Fibroblast of peridontal ligament (primary cell): Measurements from ENCODE around the gene PDE5A.
"Not testable (repeated sequence)": the region's sequence is repeated elsewhere in the genome, so short reads cannot be mapped to it uniquely, and the experiment has no call there.

Source experiments
- DNase-seq: peaks from one replicate; pipeline ENCODE4 v3.0.0-alpha.2; 2010; ENCODE audit errors: extremely low read depth

PDE5A gene

GRCh38 chr4:119646347-119647071 is 17.9 kb upstream of the PDE5A start:
- DNase-seq = peak; percentile 78

DNA sequence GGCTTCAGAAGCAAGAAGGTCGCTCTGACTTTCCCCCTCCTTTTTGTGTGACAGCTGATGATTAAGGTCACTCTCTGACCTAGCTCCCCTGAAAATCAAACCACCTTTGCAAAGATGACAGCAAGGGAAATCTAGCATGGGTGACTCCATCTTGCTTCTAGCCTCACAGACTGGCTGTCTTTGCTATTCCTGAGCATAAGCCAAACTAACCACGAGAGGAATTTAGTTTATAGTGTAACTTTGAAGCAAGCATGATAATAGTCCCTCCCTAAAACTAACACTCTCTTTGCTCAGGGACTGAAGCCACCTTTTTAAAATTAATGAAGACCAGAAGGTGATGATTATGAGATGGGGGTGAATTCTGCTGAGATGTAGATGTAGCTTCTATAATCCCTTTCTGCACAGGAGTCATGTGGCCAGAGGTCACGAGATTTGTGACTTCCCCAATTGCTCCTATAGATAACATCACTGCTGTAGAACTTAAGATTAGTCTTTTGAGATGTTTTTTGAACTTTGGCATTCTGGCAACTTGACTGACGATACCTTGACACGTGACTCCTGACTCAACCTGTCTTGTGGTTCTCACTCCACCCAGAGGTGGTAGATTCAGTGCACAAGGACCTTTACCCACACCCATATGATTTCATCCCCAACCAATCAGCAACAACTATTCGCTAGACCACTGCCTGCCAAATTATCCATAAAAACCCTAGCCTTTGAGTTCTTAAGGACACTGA is 14.9 kb upstream of the PDE5A start:
- no peak for DNase-seq

DNA sequence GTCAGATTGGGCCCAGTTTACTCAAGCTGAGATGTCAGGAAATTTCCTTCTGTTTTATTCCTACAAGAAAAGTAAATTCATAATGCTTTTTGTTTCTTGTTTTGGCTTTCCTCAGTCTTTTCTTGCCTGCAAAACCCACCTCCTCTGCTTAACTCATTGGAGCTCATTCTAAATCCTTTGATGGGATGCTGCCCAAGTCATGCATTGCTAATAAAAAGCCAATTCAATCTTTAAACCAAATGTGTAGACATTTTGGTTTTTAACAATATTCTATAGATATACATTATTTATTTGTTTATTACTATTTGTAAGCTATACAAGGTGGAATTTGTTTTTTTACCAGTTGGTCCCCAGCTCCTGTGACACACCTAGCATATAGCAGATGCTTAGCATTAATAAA is 13.2 kb upstream of the PDE5A start:
- no peak for DNase-seq

DNA sequence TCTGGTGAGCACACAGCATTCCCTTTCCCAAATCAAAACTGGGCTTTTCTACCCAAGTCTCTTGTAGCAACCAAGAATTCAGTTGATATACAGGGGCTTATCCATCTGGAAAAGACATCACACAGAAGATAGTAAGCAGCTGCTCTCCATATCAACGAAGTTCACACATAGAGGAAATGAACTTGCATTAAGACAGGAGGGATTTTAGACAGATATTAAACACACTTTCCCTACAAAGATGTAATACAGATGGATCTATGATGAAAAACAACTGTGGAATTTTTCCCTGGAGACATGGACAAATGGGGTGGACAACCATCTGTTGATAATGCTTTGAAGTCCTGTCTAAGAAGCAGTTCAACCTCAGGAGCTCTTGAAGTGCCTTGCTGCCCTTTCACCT is 9.8 kb upstream of the PDE5A start:
- no peak for DNase-seq

GRCh38 chr4:119636851-119637250 is 8.2 kb upstream of the PDE5A start:
- DNase-seq = not testable (repeated sequence)

- peak; percentile 73 for DNase-seq
Observed at GRCh38 chr4:119632216-119632615, 3.6 kb upstream of the PDE5A start.

DNA sequence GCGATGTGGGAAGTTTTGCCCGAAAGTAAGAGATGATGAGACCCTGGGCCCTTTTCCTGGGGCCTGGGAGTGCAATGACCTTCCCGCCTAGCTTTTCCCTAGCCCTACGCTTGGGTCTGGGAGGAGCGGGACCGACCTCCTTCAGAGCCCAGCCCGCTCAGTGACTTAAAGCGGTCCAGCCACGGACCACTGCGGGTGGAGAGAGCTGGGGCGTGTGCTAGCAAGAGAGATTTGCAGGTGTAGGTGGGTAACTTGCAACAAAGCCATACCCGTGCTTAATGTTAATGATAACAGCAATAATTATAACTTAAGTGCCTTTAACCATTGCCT is 503 bp upstream of the PDE5A start:
- no peak for DNase-seq

- peak; percentile 81 for DNase-seq
Observed at GRCh38 chr4:119627267-119628255, 1.0 kb downstream of the PDE5A start.

- no peak for DNase-seq
Observed at GRCh38 chr4:119626943-119627266, 1.7 kb downstream of the PDE5A start.

GRCh38 chr4:119626420-119626819 is 2.2 kb downstream of the PDE5A start:
- DNase-seq = peak; percentile 51

DNA sequence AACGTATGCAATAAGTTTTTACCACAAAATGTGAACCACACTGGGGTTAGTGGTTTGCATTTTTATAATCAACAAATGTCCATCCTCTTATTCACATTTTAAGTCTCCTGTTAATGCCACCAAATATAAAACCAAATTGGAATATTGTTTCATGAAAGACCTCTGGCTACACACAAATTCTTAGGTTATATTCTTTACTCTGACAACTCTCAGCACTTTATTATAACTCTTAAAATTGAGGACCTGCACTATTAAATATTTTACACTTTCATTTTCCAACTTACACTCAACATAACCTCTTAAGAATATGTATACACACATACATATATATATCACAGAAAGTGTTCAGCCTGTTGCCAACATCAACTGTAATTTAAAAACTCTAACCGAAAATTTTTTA is 2.8 kb downstream of the PDE5A start:
- DNase-seq = peak; percentile 51

- no peak for DNase-seq
Observed at GRCh38 chr4:119624356-119624755, 4.2 kb downstream of the PDE5A start.

- peak; percentile 61 for DNase-seq
Observed at GRCh38 chr4:119623025-119623424, 5.6 kb downstream of the PDE5A start.

GRCh38 chr4:119615068-119615719 is 13.4 kb downstream of the PDE5A start:
- no peak for DNase-seq

- DNase-seq = no peak
Observed at GRCh38 chr4:119604266-119604665, 24.3 kb downstream of the PDE5A start.

DNA sequence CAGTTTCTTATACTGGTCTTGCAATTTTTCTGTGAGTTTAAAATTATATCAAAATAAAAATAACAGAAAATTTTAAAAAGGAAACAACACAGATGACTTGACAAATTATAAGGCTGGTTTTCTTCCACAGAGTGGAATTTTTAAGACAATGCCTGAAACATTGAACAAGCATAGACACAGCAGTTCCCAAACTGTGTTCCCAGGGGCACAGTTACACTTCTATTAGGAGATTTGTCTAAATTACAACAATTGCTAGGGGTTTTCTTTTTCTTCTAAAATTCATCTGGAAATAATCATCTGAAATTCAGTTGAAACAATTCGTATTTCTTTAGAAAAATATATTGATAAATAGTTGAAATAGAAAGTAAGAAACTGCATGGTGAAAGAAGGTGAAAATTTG is 26.2 kb downstream of the PDE5A start:
- DNase-seq = no peak

- no peak for DNase-seq
Observed at GRCh38 chr4:119598521-119598920, 30.1 kb downstream of the PDE5A start.

DNA sequence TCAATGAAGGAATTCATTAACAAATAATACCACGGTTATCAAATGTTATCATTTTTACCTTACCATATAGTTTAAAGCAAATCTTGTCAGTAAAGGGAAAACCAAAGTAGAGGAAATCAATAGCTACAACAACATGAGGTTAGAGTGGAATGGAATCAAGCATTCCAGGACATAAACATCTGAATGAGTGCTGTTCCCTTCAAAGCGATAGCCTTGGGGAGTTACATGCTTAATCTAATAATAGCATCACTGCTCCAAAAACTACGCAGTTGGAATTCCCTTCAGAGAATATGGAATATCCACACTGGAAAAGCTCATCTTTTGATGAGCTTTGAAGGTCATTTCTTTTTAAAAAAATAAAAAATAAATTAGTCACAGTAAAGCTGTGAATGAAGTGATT is 31.2 kb downstream of the PDE5A start:
- DNase-seq = peak; percentile 73

- DNase-seq = no peak
Observed at GRCh38 chr4:119593698-119594097, 34.9 kb downstream of the PDE5A start.

DNA sequence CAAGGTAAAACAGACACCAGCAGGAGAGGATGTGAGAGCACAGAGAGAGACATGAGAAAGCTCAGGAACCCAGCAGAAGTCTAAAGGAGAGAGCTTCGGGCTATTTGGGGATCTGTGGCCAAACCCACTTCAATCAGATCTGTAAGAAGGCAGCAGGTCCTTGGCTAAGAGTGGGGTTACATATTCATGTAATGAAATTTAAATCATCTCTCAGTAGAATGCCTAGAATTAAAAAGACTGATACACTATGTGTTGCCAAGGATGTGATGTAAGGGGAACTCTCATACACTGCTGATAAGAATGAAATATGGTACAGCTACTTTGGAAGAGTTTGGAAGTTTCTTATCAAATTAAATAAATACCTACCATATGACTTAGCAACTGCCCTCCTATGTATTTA is 35.8 kb downstream of the PDE5A start:
- DNase-seq = no peak

DNA sequence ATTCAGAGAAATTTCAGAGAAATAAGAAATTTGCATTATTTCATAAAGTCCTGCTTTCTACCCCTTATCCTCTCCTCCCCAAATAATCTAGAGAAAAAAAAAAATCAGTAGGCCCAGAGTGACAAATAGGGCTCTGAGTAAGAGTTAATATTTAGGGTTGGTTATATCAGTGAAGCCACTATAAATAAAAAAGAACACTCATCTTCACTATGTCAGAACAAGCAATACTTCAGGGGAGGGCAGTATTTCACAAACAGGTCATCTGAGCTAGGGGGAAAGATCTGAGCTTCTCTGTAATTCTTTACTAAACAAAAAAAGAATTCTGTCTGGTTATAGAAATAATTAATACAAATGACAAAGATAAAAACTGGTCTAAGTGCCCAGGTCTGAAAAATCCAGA is 39.4 kb downstream of the PDE5A start:
- DNase-seq = peak; percentile 18

DNA sequence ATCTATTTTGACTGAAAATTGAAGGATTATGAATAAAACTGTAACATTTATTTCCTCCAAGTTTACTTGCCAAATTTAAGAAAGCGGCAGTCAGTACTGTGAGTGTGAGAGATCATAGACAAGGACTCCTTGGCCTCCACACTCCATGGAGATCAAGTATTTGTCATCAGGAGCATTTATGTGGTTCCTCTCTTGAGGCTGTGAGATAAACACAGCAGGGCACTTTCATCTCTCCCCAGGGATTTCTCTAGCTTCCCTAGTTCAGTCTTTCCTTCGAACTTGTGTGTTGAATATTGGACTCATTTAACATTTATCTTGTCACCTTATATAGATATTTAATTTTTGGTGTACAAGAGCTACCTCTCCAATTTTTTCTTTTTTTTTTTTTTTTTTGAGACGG is 40.8 kb downstream of the PDE5A start:
- no peak for DNase-seq
